Activated CD8-positive, alpha-beta memory T cell treated with anti-CD3 and anti-CD28 coated beads for 4 hours (primary cell): Measurements from ENCODE around the gene SLC16A3.

Experiments
- DNase-seq, 2 donors: peaks; one replicate each; pipeline ENCODE4 v3.0.0-alpha.2; 2020; ENCODE audit warnings: low read depth in 2 of 2

Gene SLC16A3

GRCh38 chr17:82223517-82223916, 5.3 kb upstream of the SLC16A3 start:
- no peak for DNase-seq

GRCh38 chr17:82224666-82225065, 4.2 kb upstream of the SLC16A3 start:
- DNase-seq, result no peak

- no peak for DNase-seq
Observed at GRCh38 chr17:82225368-82226029, 3.3 kb upstream of the SLC16A3 start.

GRCh38 chr17:82226146-82226808, 2.6 kb upstream of the SLC16A3 start:
- no peak for DNase-seq

- no peak for DNase-seq
Observed at GRCh38 chr17:82226809-82227628, 1.8 kb upstream of the SLC16A3 start.

- no peak for DNase-seq
Observed at GRCh38 chr17:82227629-82228277, 1.1 kb upstream of the SLC16A3 start.

- no peak for DNase-seq
Observed at GRCh38 chr17:82228278-82228841, 482 bp upstream of the SLC16A3 start.

GRCh38 chr17:82229698-82230608, 1.1 kb downstream of the SLC16A3 start:
- no peak for DNase-seq

GRCh38 chr17:82230609-82231311, 1.9 kb downstream of the SLC16A3 start:
- DNase-seq, result no peak

GRCh38 chr17:82231312-82231561, 2.4 kb downstream of the SLC16A3 start:
- no peak for DNase-seq

- DNase-seq, result no peak
Observed at GRCh38 chr17:82231562-82232321, 2.9 kb downstream of the SLC16A3 start.

- DNase-seq, result no peak
Observed at GRCh38 chr17:82232322-82232820, 3.5 kb downstream of the SLC16A3 start.

GRCh38 chr17:82232876-82233785, 4.3 kb downstream of the SLC16A3 start:
- DNase-seq, result no peak

- no peak for DNase-seq
Observed at GRCh38 chr17:82234211-82235055, 5.6 kb downstream of the SLC16A3 start.

GRCh38 chr17:82235056-82235774, 6.4 kb downstream of the SLC16A3 start:
- DNase-seq, result no peak

- no peak for DNase-seq
Observed at GRCh38 chr17:82235775-82236141, 6.9 kb downstream of the SLC16A3 start.
